ENCODE results near the gene POLR2J3. TPM values are rescaled to one million over a fixed set of nuclear protein-coding genes. Genes with fewer than 3 reads are reported as not detected.
"Not testable (repeated sequence)": the region's sequence is repeated elsewhere in the genome, so short reads cannot be mapped to it uniquely, and the experiment has no call there.

POLR2J3 gene
- total and polyA plus RNA-seq, 4 donors: 29.2 to 111 (median 52.3) TPM

DNA sequence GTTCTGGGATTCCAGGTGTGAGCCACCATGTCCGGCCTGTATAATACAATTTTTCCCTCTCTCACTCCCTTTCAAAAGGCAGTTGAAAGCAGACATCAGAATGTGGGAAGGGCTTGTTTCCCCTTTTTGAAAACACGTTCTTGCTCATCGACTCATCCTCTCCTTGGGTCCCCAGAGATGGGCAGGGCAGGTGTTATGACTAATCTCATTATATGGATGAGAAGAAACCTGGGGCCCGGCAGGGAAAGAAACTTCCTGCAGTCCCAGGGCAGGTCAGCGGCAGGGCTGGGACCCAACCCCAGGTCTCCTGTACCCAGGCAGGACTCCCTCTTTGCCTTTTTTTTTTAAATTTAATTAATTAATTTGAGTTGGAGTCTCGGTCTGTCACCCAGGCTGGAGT, 26.0 kb downstream of the POLR2J3 start:
- H3K4me1 ChIP-seq (ENCODE audit: control insufficient read depth, insufficient read depth, low read length); DNase-seq (ENCODE audit: low read depth in 4 of 6, low spot score in 6 of 6); H3K27ac ChIP-seq (ENCODE audit: low read depth, low read length); H3K4me3 ChIP-seq (ENCODE audit: low read depth, low read length); H3K27me3 ChIP-seq (ENCODE audit: control insufficient read depth, insufficient read depth, low read length); H3K9me3 ChIP-seq (ENCODE audit: control insufficient read depth, insufficient read depth, low read length); H3K36me3 ChIP-seq (ENCODE audit: control insufficient read depth, insufficient read depth, low read length): not testable (repeated sequence)
- no CpG with 5 or more reads among the region's 6 CpGs for WGBS (ENCODE audit: insufficient coverage)

DNA sequence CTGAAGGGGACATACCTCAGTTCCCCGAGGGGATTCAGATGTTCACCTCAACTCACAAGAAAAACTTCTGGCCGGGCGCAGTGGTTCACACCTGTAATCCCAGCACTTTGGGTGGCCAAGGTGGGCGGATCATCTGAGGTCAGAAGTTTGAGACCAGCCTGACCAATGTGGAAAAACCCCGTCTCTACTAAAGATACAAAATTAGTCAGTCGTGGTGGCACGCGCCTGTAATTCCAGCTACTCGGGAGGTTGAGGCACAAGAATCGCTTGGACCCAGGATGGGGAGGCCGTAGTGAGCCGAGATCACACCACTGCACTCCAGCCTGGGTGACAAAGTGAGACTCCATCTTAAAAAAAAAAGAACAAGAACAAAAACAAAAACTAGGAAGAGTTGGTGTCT, 27.1 kb downstream of the POLR2J3 start:
- WGBS (ENCODE audit: insufficient coverage): no CpG with 5 or more reads among the region's 12 CpGs
- not testable (repeated sequence) for H3K4me3 ChIP-seq (ENCODE audit: low read depth, low read length); H3K27me3 ChIP-seq (ENCODE audit: control insufficient read depth, insufficient read depth, low read length); H3K27ac ChIP-seq (ENCODE audit: low read depth, low read length); DNase-seq (ENCODE audit: low read depth in 4 of 6, low spot score in 6 of 6); H3K36me3 ChIP-seq (ENCODE audit: control insufficient read depth, insufficient read depth, low read length); H3K4me1 ChIP-seq (ENCODE audit: control insufficient read depth, insufficient read depth, low read length); H3K9me3 ChIP-seq (ENCODE audit: control insufficient read depth, insufficient read depth, low read length)

DNA sequence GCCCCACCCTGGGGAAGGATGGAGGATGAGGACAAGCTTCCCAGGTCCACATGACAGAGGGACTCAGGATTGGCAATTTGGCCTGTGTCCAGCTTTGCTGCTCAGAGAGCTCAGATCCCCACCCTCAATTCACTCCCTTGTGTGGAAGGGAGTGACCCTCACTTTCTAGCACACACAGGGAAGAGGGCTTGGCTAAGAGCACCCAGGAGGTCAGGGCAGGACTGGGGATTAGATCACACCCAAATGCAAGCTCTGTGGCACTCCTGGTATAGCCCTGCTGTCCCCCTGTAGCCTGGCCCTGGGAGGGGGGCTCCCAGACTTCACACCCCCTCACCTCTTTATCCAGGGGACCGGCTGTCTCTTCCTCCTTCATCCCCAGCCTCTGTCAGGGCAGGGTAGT, 28.0 kb downstream of the POLR2J3 start:
- H3K27ac ChIP-seq (ENCODE audit: low read depth, low read length); DNase-seq (ENCODE audit: low read depth in 4 of 6, low spot score in 6 of 6); H3K27me3 ChIP-seq (ENCODE audit: control insufficient read depth, insufficient read depth, low read length); H3K4me3 ChIP-seq (ENCODE audit: low read depth, low read length); H3K9me3 ChIP-seq (ENCODE audit: control insufficient read depth, insufficient read depth, low read length); H3K36me3 ChIP-seq (ENCODE audit: control insufficient read depth, insufficient read depth, low read length); H3K4me1 ChIP-seq (ENCODE audit: control insufficient read depth, insufficient read depth, low read length): not testable (repeated sequence)
- WGBS (ENCODE audit: insufficient coverage): no CpG with 5 or more reads among the region's 1 CpG

DNA sequence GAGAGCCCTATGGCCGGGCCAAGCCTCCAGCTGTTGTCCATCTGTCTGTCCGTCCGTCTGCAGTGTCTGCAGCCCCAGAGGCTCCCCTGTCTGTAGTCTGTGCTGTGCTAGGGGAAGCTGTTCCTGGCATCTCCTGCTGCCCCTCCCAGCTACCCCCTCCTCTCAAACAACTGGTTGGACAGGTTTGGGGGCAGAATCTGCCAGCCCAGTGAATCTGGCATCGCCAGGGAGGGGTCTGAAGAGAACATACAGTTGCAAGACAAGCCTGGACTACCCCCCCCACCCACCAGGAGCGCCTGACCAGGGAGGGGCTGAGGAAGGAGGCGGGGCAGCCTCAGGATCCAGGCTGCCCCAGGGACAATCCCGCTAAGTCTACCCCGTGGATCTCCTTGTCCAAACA, 28.8 kb downstream of the POLR2J3 start, which contains the start of gene UPK3BL2:
UPK3BL2 (minus strand) TSS at position 101 of the 400 bp plus-strand sequence; CDS start at position 41, 60 bp downstream.
- DNase-seq (ENCODE audit: low read depth in 4 of 6, low spot score in 6 of 6); H3K4me1 ChIP-seq (ENCODE audit: control insufficient read depth, insufficient read depth, low read length); H3K9me3 ChIP-seq (ENCODE audit: control insufficient read depth, insufficient read depth, low read length); H3K36me3 ChIP-seq (ENCODE audit: control insufficient read depth, insufficient read depth, low read length); H3K4me3 ChIP-seq (ENCODE audit: low read depth, low read length); H3K27me3 ChIP-seq (ENCODE audit: control insufficient read depth, insufficient read depth, low read length); H3K27ac ChIP-seq (ENCODE audit: low read depth, low read length): not testable (repeated sequence)
- no CpG with 5 or more reads among the region's 8 CpGs for WGBS (ENCODE audit: insufficient coverage)

DNA sequence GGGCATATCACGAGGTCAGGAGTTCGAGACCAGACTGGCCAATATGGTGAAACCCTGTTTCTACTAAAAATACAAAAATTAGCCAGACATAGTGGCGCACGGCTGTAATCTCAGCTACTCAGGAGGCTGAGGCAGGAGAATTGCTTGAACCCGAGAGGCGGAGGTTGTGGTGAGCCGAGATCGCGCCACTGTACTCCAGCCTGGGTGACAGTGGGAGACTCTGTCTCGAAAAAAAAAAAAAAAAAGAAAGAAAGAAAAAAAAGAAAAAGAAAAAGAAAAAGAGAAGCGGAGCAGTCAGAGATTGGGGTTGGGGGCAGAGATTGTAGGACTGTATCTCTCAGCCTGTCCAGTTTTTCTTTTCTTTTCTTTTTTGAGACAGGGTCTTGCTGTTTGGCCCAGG, 29.6 kb downstream of the POLR2J3 start:
- not testable (repeated sequence) for H3K4me1 ChIP-seq (ENCODE audit: control insufficient read depth, insufficient read depth, low read length); H3K36me3 ChIP-seq (ENCODE audit: control insufficient read depth, insufficient read depth, low read length); DNase-seq (ENCODE audit: low read depth in 4 of 6, low spot score in 6 of 6); H3K4me3 ChIP-seq (ENCODE audit: low read depth, low read length); H3K27me3 ChIP-seq (ENCODE audit: control insufficient read depth, insufficient read depth, low read length); H3K27ac ChIP-seq (ENCODE audit: low read depth, low read length); H3K9me3 ChIP-seq (ENCODE audit: control insufficient read depth, insufficient read depth, low read length)
- no CpG with 5 or more reads among the region's 11 CpGs for WGBS (ENCODE audit: insufficient coverage)

DNA sequence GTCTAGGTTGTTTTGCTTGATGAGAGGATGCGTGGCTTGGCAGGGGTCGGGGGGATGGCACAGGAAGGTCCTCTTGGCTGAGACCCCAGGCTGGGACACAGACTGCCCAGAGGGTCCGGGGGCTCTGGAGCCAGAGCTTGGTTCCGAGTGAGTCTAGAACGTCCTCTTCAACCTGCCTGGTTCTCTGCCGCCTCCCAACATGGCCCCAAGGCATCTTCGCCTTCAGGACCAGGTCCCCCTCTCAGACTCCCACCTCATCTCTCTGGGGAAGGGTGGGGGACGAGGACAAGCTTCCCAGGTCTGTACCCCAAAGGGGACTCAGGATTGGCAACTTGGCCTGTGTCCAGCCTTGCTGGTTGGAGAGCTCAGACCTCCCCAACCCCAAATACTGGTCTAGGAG, 30.3 kb downstream of the POLR2J3 start:
- DNase-seq (ENCODE audit: low read depth in 4 of 6, low spot score in 6 of 6); H3K27ac ChIP-seq (ENCODE audit: low read depth, low read length): not testable (repeated sequence)
- no CpG with 5 or more reads among the region's 8 CpGs for WGBS (ENCODE audit: insufficient coverage)

DNA sequence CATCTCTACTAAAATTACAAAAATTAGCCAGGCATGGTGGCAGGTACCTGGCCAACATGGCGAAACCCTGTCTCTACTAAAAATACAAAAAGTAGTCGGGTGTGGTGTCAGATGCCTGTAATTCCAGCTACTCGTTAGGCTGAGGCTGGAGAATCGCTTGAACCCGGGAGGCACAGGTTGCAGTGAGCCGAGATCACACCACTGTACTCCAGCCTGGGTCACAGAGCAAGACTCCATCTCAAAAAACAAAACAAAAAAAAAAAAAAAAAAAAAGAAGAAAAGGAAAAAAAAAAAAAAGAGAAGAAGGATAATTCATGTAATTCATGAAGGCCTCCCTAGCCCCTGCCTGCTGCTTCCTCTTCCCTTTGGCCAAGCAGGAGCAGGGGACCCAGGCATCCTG, 31.8 kb downstream of the POLR2J3 start:
- H3K27ac ChIP-seq (ENCODE audit: low read depth, low read length); H3K4me1 ChIP-seq (ENCODE audit: control insufficient read depth, insufficient read depth, low read length); DNase-seq (ENCODE audit: low read depth in 4 of 6, low spot score in 6 of 6); H3K9me3 ChIP-seq (ENCODE audit: control insufficient read depth, insufficient read depth, low read length); H3K4me3 ChIP-seq (ENCODE audit: low read depth, low read length); H3K36me3 ChIP-seq (ENCODE audit: control insufficient read depth, insufficient read depth, low read length); H3K27me3 ChIP-seq (ENCODE audit: control insufficient read depth, insufficient read depth, low read length): not testable (repeated sequence)
- WGBS (ENCODE audit: insufficient coverage): no CpG with 5 or more reads among the region's 6 CpGs

More for the DNA sequence above, 30.3 kb downstream of the POLR2J3 start:
- not testable (repeated sequence) for H3K36me3 ChIP-seq (ENCODE audit: control insufficient read depth, insufficient read depth, low read length); H3K27me3 ChIP-seq (ENCODE audit: control insufficient read depth, insufficient read depth, low read length); H3K9me3 ChIP-seq (ENCODE audit: control insufficient read depth, insufficient read depth, low read length); H3K4me3 ChIP-seq (ENCODE audit: low read depth, low read length); H3K4me1 ChIP-seq (ENCODE audit: control insufficient read depth, insufficient read depth, low read length)

DNA sequence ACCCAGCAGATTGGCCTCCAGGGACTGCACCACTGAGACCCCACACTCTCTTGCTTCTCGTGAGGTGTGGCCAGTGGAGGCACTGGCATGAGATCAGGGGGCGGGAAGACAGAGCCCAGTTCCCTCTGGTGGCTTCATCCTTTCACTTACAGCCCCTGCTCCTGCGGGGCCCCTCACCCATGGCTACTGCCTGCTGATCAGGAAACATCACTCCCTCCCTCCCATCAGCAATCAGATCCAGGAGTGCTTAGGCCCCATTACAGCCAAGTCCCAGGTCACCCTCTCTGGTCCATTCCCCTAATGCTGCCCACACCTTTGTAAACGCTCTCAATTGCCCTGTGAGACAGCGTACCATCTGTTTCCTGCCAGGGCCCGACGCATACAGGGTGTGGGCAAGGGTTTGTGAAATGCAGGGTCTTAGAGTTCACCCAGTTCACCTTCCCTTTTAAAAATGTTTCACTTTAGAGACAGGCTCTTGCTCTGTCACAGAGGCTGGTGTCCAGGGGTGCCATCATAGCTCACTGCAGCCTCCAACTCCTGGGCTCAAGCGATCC, 37.2 kb downstream of the POLR2J3 start:
- no CpG with 5 or more reads among the region's 8 CpGs for WGBS (ENCODE audit: insufficient coverage)
- not testable (repeated sequence) for DNase-seq (ENCODE audit: low read depth in 4 of 6, low spot score in 6 of 6); H3K4me3 ChIP-seq (ENCODE audit: low read depth, low read length); H3K27ac ChIP-seq (ENCODE audit: low read depth, low read length); H3K36me3 ChIP-seq (ENCODE audit: control insufficient read depth, insufficient read depth, low read length); H3K4me1 ChIP-seq (ENCODE audit: control insufficient read depth, insufficient read depth, low read length); H3K9me3 ChIP-seq (ENCODE audit: control insufficient read depth, insufficient read depth, low read length); H3K27me3 ChIP-seq (ENCODE audit: control insufficient read depth, insufficient read depth, low read length)

DNA sequence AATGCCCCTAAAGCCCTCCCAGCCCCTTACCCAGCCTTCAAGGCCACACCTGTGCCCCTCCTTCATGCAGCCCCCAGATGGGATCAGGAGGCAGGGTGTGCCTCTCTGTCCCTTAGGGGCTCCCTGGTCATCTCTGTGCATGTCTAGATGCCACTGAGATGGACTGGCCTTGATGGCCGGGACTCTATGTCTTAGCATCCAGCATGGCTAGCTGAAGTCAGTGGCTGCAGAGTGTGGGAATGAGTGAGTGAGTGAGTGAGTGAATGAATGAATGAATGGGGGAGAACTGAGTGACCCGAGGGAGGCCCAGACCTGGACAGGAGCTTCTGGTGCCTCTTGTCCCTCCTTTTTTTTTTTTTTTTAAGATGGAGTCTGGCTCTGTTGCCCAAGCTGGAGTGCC, 40.3 kb downstream of the POLR2J3 start:
- not testable (repeated sequence) for H3K27ac ChIP-seq (ENCODE audit: low read depth, low read length); H3K4me3 ChIP-seq (ENCODE audit: low read depth, low read length); H3K27me3 ChIP-seq (ENCODE audit: control insufficient read depth, insufficient read depth, low read length); H3K36me3 ChIP-seq (ENCODE audit: control insufficient read depth, insufficient read depth, low read length); H3K9me3 ChIP-seq (ENCODE audit: control insufficient read depth, insufficient read depth, low read length); DNase-seq (ENCODE audit: low read depth in 4 of 6, low spot score in 6 of 6); H3K4me1 ChIP-seq (ENCODE audit: control insufficient read depth, insufficient read depth, low read length)
- WGBS (ENCODE audit: insufficient coverage): 60% methylated on average over 1 of the region's 2 CpGs

DNA sequence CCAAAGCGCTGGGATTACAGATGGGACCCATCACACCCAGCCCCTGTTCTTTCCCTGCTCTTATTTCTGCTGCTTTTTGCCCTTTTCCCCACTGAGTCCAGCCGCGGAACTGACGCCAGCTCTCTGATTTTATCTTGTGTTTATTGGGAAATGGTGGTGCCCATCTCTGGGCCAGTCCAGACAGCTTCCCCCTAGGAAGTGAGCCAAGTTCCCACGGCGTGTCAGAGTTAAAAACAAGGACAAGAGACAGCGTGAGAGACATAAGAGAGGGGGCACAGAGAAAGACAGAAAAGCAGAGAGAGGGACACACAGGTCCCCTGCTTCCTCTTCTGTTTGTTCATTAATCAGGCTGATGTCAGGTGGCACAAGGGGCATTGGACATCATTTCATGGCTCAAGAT, 40.8 kb downstream of the POLR2J3 start:
- not testable (repeated sequence) for H3K27ac ChIP-seq (ENCODE audit: low read depth, low read length); H3K36me3 ChIP-seq (ENCODE audit: control insufficient read depth, insufficient read depth, low read length); H3K4me3 ChIP-seq (ENCODE audit: low read depth, low read length); DNase-seq (ENCODE audit: low read depth in 4 of 6, low spot score in 6 of 6); H3K4me1 ChIP-seq (ENCODE audit: control insufficient read depth, insufficient read depth, low read length); H3K9me3 ChIP-seq (ENCODE audit: control insufficient read depth, insufficient read depth, low read length); H3K27me3 ChIP-seq (ENCODE audit: control insufficient read depth, insufficient read depth, low read length)
- WGBS (ENCODE audit: insufficient coverage): no CpG with 5 or more reads among the region's 7 CpGs
